ENCODE measurements around the gene ESF1.
"Not testable (repeated sequence)": the region's sequence is repeated elsewhere in the genome, so short reads cannot be mapped to it uniquely, and the experiment has no call there.

The ESF1 gene

DNA sequence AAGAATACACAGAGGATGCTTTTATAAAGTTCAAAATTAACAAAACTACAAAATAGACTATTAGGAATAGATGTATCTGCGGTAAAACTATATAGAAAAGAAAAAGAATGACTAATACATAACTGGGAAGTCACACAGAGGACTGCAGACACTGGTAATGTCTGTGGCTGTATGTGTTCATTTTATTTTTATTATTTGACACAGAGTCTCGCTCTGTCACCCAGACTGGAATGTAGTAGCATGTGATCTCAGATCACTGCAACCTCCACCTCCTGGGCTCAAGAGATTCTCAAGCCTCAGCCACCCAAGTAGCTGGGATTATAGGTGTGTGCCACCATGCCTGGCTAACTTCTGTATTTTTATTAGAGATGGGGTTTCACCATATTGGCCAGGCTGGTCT lies 38.9 kb downstream of the ESF1 start:
- TF ChIP-seq, protein P1, sequence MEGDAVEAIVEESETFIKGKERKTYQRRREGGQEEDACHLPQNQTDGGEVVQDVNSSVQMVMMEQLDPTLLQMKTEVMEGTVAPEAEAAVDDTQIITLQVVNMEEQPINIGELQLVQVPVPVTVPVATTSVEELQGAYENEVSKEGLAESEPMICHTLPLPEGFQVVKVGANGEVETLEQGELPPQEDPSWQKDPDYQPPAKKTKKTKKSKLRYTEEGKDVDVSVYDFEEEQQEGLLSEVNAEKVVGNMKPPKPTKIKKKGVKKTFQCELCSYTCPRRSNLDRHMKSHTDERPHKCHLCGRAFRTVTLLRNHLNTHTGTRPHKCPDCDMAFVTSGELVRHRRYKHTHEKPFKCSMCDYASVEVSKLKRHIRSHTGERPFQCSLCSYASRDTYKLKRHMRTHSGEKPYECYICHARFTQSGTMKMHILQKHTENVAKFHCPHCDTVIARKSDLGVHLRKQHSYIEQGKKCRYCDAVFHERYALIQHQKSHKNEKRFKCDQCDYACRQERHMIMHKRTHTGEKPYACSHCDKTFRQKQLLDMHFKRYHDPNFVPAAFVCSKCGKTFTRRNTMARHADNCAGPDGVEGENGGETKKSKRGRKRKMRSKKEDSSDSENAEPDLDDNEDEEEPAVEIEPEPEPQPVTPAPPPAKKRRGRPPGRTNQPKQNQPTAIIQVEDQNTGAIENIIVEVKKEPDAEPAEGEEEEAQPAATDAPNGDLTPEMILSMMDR (IDR thresholded peaks at IDR 0.05; ENCODE audit: poor library complexity, severe bottlenecking) = no peak
- H3K36me3 ChIP-seq (ENCODE audit: low read depth) = peaks cover 43% of the 10 kb centered on the region

DNA sequence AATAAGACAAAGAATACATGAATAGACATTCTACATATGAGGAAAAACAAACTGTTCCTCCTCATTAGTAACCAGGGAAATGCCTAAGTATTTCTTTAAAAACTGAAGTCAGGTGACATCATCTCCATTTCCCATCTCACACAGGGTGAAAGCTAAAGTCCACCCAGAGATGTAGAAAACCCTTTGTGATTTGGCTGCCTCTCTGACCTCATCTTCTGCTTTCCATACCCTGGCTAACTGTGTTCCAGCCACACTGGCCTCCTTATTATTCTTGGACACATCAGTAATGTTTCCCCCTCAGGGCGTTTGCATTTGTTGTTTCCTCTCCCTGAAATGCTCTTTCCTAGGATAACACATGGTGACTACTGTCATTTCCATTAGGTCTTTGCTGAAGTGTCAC lies 40.4 kb downstream of the ESF1 start:
- Histone ChIP-seq H3K27me3 (ENCODE audit: insufficient read depth, poor library complexity, severe bottlenecking) (no peaks in the 10 kb centered on the region), H3K27ac (ENCODE audit: poor library complexity, severe bottlenecking) (no peak overlapping the region), H3K9me3 (ENCODE audit: severe bottlenecking) (no peaks in the 10 kb centered on the region), H3K4me1 (ENCODE audit: insufficient read depth, poor library complexity, severe bottlenecking) (no peaks in the 10 kb centered on the region), H3K36me3 (ENCODE audit: low read depth) (peaks cover 51% of the 10 kb centered on the region), H3K4me3 (ENCODE audit: severe bottlenecking) (no peak overlapping the region)
- DNase-seq (ENCODE audit: low spot score) (no peak), ATAC-seq (ENCODE audit: low read depth) (no peak)
- TF ChIP-seq, protein P1 (IDR thresholded peaks at IDR 0.05; ENCODE audit: poor library complexity, severe bottlenecking) = no peak

More for the DNA sequence above, 38.9 kb downstream of the ESF1 start:
- Histone ChIP-seq H3K4me1 (ENCODE audit: insufficient read depth, poor library complexity, severe bottlenecking) (no peaks in the 10 kb centered on the region), H3K27me3 (ENCODE audit: insufficient read depth, poor library complexity, severe bottlenecking) (no peaks in the 10 kb centered on the region), H3K4me3 (ENCODE audit: severe bottlenecking) (no peak overlapping the region), H3K9me3 (ENCODE audit: severe bottlenecking) (no peaks in the 10 kb centered on the region), H3K27ac (ENCODE audit: poor library complexity, severe bottlenecking) (no peak overlapping the region)
- no peak for DNase-seq (ENCODE audit: low spot score)
- no peak for ATAC-seq (ENCODE audit: low read depth)

DNA sequence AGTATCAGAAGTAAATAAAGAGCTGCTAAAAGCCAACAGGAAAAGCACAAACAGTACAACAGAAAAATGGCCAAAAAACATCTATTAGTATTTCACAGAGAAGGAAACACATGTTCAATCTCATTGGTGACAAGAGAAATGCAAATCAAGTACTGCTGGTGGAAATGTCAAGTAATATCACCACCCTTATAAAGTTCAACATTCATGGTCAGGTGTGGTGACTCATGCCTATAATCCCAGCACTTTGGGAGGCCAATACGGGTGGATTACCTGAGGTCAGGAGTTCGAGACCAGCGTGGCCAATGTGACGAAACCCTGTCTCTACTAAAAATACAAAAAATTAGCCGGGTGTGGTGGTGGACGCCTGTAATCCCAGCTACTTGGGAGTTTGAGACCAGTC lies 42.8 kb downstream of the ESF1 start:
- DNase-seq (ENCODE audit: low spot score) (no peak), ATAC-seq (ENCODE audit: low read depth) (no peak)
- no peaks in the 10 kb centered on the region for H3K9me3 ChIP-seq (ENCODE audit: severe bottlenecking)
- H3K27me3 ChIP-seq (ENCODE audit: insufficient read depth, poor library complexity, severe bottlenecking) = no peaks in the 10 kb centered on the region
- TF ChIP-seq, protein P1 (IDR thresholded peaks at IDR 0.05; ENCODE audit: poor library complexity, severe bottlenecking) = no peak
- H3K4me1 ChIP-seq (ENCODE audit: insufficient read depth, poor library complexity, severe bottlenecking) = no peaks in the 10 kb centered on the region
- no peak overlapping the region for H3K4me3 ChIP-seq (ENCODE audit: severe bottlenecking)
- H3K36me3 ChIP-seq (ENCODE audit: low read depth) = peaks cover 55% of the 10 kb centered on the region
- no peak overlapping the region for H3K27ac ChIP-seq (ENCODE audit: poor library complexity, severe bottlenecking)

DNA sequence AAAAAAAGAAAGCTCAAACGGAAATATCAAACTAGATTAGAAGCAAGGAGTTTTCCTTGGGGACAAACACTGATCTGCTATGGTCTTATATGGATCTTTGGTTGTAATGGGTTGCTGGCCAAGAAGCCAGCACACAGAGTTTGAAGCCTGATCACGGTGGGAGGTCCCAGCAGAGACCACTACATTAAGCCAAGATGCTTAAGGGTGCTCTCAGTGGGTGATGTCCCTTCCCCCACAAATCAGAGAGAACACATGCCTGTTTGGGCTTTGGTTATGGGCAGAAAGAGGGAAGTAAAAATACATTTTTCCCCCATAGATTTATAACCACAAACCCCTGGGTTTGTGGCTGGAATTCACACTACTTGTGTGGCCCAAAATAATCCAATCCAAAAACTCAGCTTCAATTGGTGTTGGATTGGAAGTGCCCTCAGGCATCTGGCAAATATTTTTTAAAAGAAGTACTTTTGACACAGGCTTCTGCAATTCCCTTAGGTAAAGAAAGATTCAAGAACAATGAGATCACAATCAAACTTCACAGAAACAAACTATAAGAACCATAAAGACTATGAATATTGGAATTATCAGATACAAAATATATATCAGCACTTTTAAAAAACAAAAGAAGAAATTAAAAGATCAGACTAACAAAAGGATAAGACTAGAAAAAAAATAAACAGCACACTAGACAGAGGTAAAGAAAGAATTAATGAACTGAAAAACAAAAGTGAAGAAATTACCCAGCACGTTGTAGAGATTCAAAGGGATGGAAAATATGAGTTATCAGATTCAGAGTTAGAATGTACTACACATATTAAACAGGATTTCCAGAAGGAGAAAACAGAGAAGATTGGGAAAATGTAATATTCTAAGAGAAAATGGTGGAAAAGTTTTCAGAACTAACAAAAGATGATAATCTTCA lies 44.7 kb downstream of the ESF1 start:
- no peak for DNase-seq (ENCODE audit: low spot score)
- H3K27me3 ChIP-seq (ENCODE audit: insufficient read depth, poor library complexity, severe bottlenecking) = no peaks in the 10 kb centered on the region
- no peak overlapping the region for H3K4me3 ChIP-seq (ENCODE audit: severe bottlenecking)
- no peaks in the 10 kb centered on the region for H3K9me3 ChIP-seq (ENCODE audit: severe bottlenecking)
- ATAC-seq (ENCODE audit: low read depth) = no peak
- H3K36me3 ChIP-seq (ENCODE audit: low read depth) = peaks cover 44% of the 10 kb centered on the region
- no peaks in the 10 kb centered on the region for H3K4me1 ChIP-seq (ENCODE audit: insufficient read depth, poor library complexity, severe bottlenecking)
- no peak overlapping the region for H3K27ac ChIP-seq (ENCODE audit: poor library complexity, severe bottlenecking)
- TF ChIP-seq, protein P1 (IDR thresholded peaks at IDR 0.05; ENCODE audit: poor library complexity, severe bottlenecking) = no peak

DNA sequence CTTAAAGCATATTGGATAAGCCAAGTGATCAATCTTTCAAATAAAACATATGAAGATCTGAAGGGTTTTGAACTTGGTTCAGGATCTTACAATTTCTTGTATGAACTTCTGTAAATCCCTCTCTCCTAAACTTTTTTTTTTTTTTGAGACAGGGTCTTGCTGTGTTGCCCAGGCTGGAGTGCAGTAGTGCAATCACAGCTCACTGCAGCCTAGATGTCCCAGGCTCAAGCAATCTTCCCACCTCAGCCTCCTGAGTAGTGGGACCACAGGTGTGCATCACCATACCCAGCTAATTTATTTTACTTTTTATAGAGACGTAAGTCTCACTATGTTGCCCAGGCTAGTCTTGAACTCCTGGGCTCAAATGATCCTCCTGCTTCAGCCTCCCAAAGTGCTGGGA lies 46.5 kb downstream of the ESF1 start:
- not testable (repeated sequence) for H3K4me3 ChIP-seq (ENCODE audit: severe bottlenecking); DNase-seq (ENCODE audit: low spot score); ATAC-seq (ENCODE audit: low read depth); H3K4me1 ChIP-seq (ENCODE audit: insufficient read depth, poor library complexity, severe bottlenecking); H3K9me3 ChIP-seq (ENCODE audit: severe bottlenecking); H3K27me3 ChIP-seq (ENCODE audit: insufficient read depth, poor library complexity, severe bottlenecking); H3K27ac ChIP-seq (ENCODE audit: poor library complexity, severe bottlenecking)
- peaks cover 57% of the 10 kb centered on the region for H3K36me3 ChIP-seq (ENCODE audit: low read depth)
